ENCODE data around the gene SF3B2. TPM values are rescaled to one million over a fixed set of nuclear protein-coding genes. Genes with fewer than 3 reads are reported as not detected.
"Not testable (repeated sequence)": the region's sequence is repeated elsewhere in the genome, so short reads cannot be mapped to it uniquely, and the experiment has no call there.

The SF3B2 gene
- total RNA-seq, 1 donor from 2014 or later = 75.5 TPM

DNA sequence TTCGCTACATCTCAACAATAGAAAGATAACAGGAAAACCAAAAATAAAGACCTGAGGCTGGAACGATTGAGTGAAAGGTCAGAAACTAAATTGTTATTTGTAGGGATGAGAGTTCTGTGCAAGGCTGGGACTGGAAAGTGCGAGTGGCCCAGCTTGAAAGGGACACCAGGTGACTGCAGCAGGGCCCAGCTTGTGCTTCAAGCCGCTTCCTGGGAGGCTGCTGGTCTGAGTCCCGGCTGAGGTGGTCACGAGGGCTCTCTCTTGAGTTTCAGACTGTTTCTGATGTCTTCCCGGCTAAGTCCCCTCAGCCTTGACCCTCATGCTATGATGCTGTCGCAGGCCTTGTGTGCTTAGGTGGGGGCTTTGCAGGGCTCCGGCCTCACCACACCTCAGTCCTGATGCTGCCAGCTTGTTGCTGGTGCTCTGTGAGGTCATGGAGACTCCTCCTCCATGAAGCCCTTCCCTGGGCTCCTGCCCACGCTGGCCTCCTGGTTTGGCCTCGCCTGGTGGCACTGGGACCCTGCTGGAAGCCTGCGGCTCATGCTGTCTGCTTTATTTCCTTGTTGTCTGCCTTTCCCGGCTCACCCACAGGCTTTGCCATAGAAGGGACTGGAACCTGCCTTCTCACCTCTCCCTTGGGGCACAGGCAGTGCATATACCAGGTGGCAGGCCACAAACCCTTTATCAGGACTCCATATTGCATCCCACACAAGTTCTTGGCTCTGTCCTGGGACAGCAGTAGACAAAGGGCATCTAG is 45.9 kb upstream of the SF3B2 start:
- H3K4me1 ChIP-seq = peaks cover 23% of the 10 kb centered on the region
- peaks cover 1% of the 10 kb centered on the region for H3K27me3 ChIP-seq (ENCODE audit: low read depth)
- intact Hi-C loops (cut with micrococcal nuclease) = no loop called here
- no peak overlapping the region for H3K27ac ChIP-seq (replicated peaks)
- no peaks in the 10 kb centered on the region for H3K9me3 ChIP-seq (replicated peaks)
- no peak overlapping the region for H3K4me3 ChIP-seq
- TF ChIP-seq CTCF (IDR thresholded peaks at IDR 0.05; ENCODE audit: borderline replicate concordance) = no peak
- no peak for DNase-seq
- H3K36me3 ChIP-seq = peaks cover 26% of the 10 kb centered on the region

DNA sequence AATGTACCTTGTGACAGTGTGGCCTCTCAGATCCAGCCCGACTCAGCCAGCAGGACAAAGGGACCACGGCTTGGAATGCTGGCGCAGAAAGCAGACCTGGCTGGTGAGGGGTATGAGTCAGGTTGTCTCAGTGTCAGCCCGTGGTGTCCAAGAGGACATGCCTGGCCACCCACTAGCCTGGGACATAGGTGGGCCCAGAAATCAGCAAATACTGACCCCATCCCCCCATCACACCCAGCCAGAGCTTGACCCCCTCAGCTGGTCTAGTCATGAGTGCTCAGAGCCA is 45.3 kb upstream of the SF3B2 start:
- no peaks in the 10 kb centered on the region for H3K9me3 ChIP-seq (replicated peaks)
- H3K4me3 ChIP-seq = no peak overlapping the region
- no peak overlapping the region for H3K27ac ChIP-seq (replicated peaks)
- no peak for DNase-seq
- peaks cover 26% of the 10 kb centered on the region for H3K36me3 ChIP-seq
- intact Hi-C loops (cut with micrococcal nuclease) = no loop called here
- H3K4me1 ChIP-seq = peaks cover 20% of the 10 kb centered on the region
- peaks cover 7% of the 10 kb centered on the region for H3K27me3 ChIP-seq (ENCODE audit: low read depth)
- no peak for TF ChIP-seq CTCF (IDR thresholded peaks at IDR 0.05; ENCODE audit: borderline replicate concordance)

DNA sequence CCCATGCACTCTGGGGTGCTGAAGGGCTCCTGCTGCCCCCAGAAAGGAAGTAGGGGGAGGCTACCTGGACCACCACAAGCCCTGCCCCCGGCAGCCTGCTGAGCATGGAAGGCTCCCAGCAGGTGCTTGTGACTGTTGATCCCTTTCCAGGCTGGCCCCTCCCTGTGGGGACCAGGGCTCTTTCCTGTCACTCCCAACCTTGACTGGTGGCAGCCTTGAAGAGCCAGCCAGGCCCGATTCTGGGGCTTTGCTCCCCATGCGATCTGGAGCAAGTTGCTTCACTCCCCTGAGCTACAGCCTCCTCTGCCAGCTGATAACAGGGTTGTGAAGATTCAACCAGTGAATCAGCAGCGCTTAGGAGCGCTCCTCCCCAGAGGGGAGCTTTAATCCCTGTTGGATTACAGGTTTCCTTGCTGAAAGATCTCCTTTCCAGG is 44.9 kb upstream of the SF3B2 start:
- no peak for DNase-seq
- H3K4me3 ChIP-seq = no peak overlapping the region
- H3K4me1 ChIP-seq = peaks cover 23% of the 10 kb centered on the region
- H3K9me3 ChIP-seq (replicated peaks) = no peaks in the 10 kb centered on the region
- intact Hi-C loops (cut with micrococcal nuclease) = no loop called here
- H3K27me3 ChIP-seq (ENCODE audit: low read depth) = peaks cover 10% of the 10 kb centered on the region
- no peak overlapping the region for H3K27ac ChIP-seq (replicated peaks)
- peaks cover 26% of the 10 kb centered on the region for H3K36me3 ChIP-seq
- no peak for TF ChIP-seq CTCF (IDR thresholded peaks at IDR 0.05; ENCODE audit: borderline replicate concordance)

DNA sequence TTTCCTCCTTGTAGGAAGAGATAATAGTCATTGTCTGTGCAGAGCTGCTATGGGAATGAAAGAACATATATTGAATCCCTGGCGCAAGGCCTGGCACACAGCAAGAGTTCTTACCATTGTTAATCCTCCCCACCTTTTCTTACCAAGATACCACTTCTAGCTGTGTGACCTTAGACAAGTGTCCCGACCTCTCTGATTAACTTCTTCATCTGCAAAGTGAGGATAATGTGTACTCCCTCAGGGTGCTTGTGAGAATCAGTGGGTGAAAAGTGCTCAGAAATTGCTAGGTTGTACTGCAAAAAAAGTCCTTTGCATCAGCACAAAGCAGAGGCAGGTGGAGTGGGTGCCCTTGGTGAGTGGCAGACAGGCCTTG is 44.1 kb upstream of the SF3B2 start:
- Histone ChIP-seq H3K36me3 (peaks cover 26% of the 10 kb centered on the region), H3K9me3 (replicated peaks) (no peaks in the 10 kb centered on the region), H3K27ac (replicated peaks) (no peak overlapping the region), H3K4me1 (peaks cover 18% of the 10 kb centered on the region), H3K4me3 (no peak overlapping the region), H3K27me3 (ENCODE audit: low read depth) (peaks cover 19% of the 10 kb centered on the region)
- no peak for TF ChIP-seq CTCF (IDR thresholded peaks at IDR 0.05; ENCODE audit: borderline replicate concordance)
- intact Hi-C loops (cut with micrococcal nuclease) = no loop called here
- DNase-seq = no peak

DNA sequence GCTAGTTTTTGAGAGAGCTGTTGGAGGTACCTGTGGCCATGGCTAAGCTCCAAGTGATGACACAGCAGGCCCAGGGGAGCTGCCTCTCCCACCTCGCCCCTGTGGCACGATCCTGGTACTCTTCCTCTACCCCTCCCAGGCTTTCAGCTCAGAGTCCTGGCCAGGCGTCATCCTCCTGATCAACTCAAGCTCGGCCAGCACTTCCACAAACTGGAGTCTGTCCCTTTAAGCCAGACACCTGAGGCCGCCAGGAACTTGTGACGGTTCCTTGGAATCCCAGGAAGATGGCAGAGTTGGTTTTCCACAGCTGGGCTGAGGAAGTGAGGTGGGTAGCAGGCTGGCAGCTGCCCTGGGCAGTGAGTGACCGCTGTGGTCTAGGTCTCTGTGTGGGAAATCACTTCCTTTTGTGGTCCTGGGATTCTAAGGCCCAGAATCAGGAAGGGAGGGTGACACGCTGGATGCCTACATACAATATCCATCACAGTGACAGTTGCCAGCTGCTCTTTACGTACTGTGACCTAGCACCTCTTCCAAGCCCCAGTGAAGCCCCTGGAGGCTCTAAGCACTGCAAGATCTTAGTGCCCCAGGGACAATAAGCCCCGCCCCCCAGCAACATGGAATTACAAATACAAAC is 43.6 kb upstream of the SF3B2 start:
- no peak overlapping the region for H3K27ac ChIP-seq (replicated peaks)
- TF ChIP-seq CTCF (IDR thresholded peaks at IDR 0.05; ENCODE audit: borderline replicate concordance) = no peak

GRCh38 chr11:66010036-66010435 is 42.1 kb upstream of the SF3B2 start:
- DNase-seq; H3K4me3 ChIP-seq; intact Hi-C loops (cut with micrococcal nuclease); H3K27ac ChIP-seq (replicated peaks); H3K4me1 ChIP-seq; H3K9me3 ChIP-seq (replicated peaks); H3K36me3 ChIP-seq: not testable (repeated sequence)
- H3K27me3 ChIP-seq (ENCODE audit: low read depth) = peaks cover 30% of the 10 kb centered on the region

More for the DNA sequence above, 43.6 kb upstream of the SF3B2 start:
- H3K4me1 ChIP-seq = peaks cover 13% of the 10 kb centered on the region
- H3K4me3 ChIP-seq = no peak overlapping the region
- intact Hi-C loops (cut with micrococcal nuclease) = no loop called here
- peaks cover 23% of the 10 kb centered on the region for H3K36me3 ChIP-seq
- no peak for DNase-seq
- no peaks in the 10 kb centered on the region for H3K9me3 ChIP-seq (replicated peaks)
- peaks cover 24% of the 10 kb centered on the region for H3K27me3 ChIP-seq (ENCODE audit: low read depth)
